ENCODE measurements around the gene GALNT2. TPM values are rescaled to one million over a fixed set of nuclear protein-coding genes. Genes with fewer than 3 reads are reported as not detected.

GALNT2 gene
- total and polyA plus RNA-seq, 9 of the 15 experiments (the other 6 are each of a cell fraction or from before 2014, with no cell fraction given), result 1.6 to 106 (median 51.9) TPM

DNA sequence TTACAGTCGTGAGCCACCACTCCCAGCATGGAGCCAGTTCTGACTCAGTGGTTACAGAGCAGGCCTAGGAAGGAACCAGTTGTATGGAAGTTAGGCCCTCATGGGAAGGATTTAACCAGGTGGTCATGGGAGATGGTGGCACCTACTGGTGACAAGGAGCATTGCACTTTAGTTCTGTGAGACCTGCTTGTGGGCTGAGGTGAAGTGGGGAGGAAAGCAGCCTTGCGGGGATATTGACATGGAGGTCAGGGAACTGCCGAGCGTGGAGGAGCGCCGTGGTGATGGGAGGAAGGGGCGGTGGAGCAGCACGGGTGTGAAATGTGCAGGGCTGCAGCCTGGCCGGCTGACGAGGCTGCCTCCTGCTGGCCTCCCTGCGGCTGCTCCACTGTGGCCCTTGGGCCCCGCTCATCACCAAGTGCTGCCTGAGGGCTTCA lies 100.4 kb downstream of the GALNT2 start (continued):
- TF ChIP-seq, protein P1, sequence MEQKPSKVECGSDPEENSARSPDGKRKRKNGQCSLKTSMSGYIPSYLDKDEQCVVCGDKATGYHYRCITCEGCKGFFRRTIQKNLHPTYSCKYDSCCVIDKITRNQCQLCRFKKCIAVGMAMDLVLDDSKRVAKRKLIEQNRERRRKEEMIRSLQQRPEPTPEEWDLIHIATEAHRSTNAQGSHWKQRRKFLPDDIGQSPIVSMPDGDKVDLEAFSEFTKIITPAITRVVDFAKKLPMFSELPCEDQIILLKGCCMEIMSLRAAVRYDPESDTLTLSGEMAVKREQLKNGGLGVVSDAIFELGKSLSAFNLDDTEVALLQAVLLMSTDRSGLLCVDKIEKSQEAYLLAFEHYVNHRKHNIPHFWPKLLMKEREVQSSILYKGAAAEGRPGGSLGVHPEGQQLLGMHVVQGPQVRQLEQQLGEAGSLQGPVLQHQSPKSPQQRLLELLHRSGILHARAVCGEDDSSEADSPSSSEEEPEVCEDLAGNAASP (IDR thresholded peaks at IDR 0.05), result no peak
- TF ChIP-seq ZNF217 (CRISPR knock-in tag; IDR thresholded peaks at IDR 0.05), result no peak
- peak; percentile 82 to 97 (median 88) for TF ChIP-seq CTCF (IDR thresholded peaks at IDR 0.05 in 2 of 3, conservative IDR thresholded peaks at IDR 0.05 in 1 of 3; ENCODE audit: insufficient read depth in 2 of 3, low read depth in 1 of 3, low read length in 3 of 3)
- TF ChIP-seq SFPQ (IDR thresholded peaks at IDR 0.05; ENCODE audit: low read depth, low read length), result no peak
- TF ChIP-seq MEF2D (tag; conservative IDR thresholded peaks at IDR 0.05; ENCODE audit: low read depth), result 0 out of 2 replicates have a peak, but pooled peaks have one; percentile 16
- peak; percentile 31; the same call in 1 of the 2 replicates for TF ChIP-seq STAG1 (CRISPR knock-in tag; IDR thresholded peaks at IDR 0.05; ENCODE audit: borderline replicate concordance)
- TF ChIP-seq, protein P2, sequence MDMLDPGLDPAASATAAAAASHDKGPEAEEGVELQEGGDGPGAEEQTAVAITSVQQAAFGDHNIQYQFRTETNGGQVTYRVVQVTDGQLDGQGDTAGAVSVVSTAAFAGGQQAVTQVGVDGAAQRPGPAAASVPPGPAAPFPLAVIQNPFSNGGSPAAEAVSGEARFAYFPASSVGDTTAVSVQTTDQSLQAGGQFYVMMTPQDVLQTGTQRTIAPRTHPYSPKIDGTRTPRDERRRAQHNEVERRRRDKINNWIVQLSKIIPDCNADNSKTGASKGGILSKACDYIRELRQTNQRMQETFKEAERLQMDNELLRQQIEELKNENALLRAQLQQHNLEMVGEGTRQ (CRISPR knock-in tag; IDR thresholded peaks at IDR 0.05), result no peak
- TF ChIP-seq GATAD2A (IDR thresholded peaks at IDR 0.05), result no peak
- TF ChIP-seq, protein P3, sequence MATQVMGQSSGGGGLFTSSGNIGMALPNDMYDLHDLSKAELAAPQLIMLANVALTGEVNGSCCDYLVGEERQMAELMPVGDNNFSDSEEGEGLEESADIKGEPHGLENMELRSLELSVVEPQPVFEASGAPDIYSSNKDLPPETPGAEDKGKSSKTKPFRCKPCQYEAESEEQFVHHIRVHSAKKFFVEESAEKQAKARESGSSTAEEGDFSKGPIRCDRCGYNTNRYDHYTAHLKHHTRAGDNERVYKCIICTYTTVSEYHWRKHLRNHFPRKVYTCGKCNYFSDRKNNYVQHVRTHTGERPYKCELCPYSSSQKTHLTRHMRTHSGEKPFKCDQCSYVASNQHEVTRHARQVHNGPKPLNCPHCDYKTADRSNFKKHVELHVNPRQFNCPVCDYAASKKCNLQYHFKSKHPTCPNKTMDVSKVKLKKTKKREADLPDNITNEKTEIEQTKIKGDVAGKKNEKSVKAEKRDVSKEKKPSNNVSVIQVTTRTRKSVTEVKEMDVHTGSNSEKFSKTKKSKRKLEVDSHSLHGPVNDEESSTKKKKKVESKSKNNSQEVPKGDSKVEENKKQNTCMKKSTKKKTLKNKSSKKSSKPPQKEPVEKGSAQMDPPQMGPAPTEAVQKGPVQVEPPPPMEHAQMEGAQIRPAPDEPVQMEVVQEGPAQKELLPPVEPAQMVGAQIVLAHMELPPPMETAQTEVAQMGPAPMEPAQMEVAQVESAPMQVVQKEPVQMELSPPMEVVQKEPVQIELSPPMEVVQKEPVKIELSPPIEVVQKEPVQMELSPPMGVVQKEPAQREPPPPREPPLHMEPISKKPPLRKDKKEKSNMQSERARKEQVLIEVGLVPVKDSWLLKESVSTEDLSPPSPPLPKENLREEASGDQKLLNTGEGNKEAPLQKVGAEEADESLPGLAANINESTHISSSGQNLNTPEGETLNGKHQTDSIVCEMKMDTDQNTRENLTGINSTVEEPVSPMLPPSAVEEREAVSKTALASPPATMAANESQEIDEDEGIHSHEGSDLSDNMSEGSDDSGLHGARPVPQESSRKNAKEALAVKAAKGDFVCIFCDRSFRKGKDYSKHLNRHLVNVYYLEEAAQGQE (IDR thresholded peaks at IDR 0.05; ENCODE audit: borderline replicate concordance), result peak; percentile 88
- TF ChIP-seq, protein P3 (CRISPR knock-in tag; IDR thresholded peaks at IDR 0.05; ENCODE audit: low read depth), result no peak
- no peak for TF ChIP-seq FOXO4 (CRISPR knock-in tag; IDR thresholded peaks at IDR 0.05)
- no peak for TF ChIP-seq XRCC4 (IDR thresholded peaks at IDR 0.05; ENCODE audit: extremely low read depth, insufficient read depth, insufficient read length)

Measured in K562 (cell line).